Endothelial cell of umbilical vein (primary cell): ENCODE data around the gene WSB1. TPM values are rescaled to one million over a fixed set of nuclear protein-coding genes. Genes with fewer than 3 reads are reported as not detected.

Experiments
- BruUV-seq: library from RNA; stranded (reverse); fragments of 400-500 nt; replicated peaks from 2 replicates; lab custom pipeline; 2021; lab: Mats Ljungman, UMichigan
- CTCF ChIA-PET: fragments of 300-600, 350-600 bp; sonication (Branson Sonifier 250); formaldehyde crosslinking; loops from one replicate; lab custom pipeline; 2021; ENCODE audit warnings: antibody characterized with exemption, inconsistent platforms; lab: Charles Lee
- POLR2A ChIA-PET: fragments of 300-600, 350-600 bp; sonication (Branson Sonifier 250); formaldehyde crosslinking; loops from one replicate; lab custom pipeline; 2021; ENCODE audit warnings: antibody characterized with exemption, inconsistent platforms; lab: Charles Lee
- DNase-seq: peaks from one replicate; pipeline ENCODE4 v3.0.0-alpha.2; 2011; ENCODE audit warnings: low read depth, low spot score
- FAIRE-seq: peaks from 2 replicates; lab custom pipeline; 2011; peaks lifted over from hg19 to GRCh38; lab: Jason Lieb, UNC
- H2AFZ ChIP-seq: 2 replicates; pipeline ENCODE4 v1.6.0; 2012; ENCODE audit warnings: low read depth, low read length, control low read depth, inconsistent platforms
- H3K27ac ChIP-seq: 2 replicates; pipeline ENCODE4 v1.5.1; 2011; ENCODE audit warnings: low read depth, mild to moderate bottlenecking, control low read depth, low read length, moderate library complexity; ENCODE audit not compliant: insufficient read depth
- H3K27me3 ChIP-seq, 2 experiments: 2 replicates each; pipeline versions ENCODE4 v1.6.0 to v1.6.1; 2011; ENCODE audit warnings: low read length in 2 of 2, mixed read lengths in 1 of 2; ENCODE audit not compliant: control insufficient read depth in 2 of 2, insufficient read depth in 2 of 2
- H3K36me3 ChIP-seq, 2 experiments: 2 replicates in 1 of 2; 3 replicates in 1 of 2; pipeline ENCODE4 v1.5.1; 2011; ENCODE audit warnings: low read length in 2 of 2, mild to moderate bottlenecking in 1 of 2, moderate library complexity in 1 of 2; ENCODE audit not compliant: control insufficient read depth in 2 of 2, insufficient read depth in 2 of 2; ENCODE audit errors: extremely low read depth in 1 of 2
- H3K4me1 ChIP-seq: 3 replicates; pipeline ENCODE4 v1.5.1; 2011; ENCODE audit warnings: mild to moderate bottlenecking, low read length; ENCODE audit not compliant: control insufficient read depth, insufficient read depth; ENCODE audit errors: extremely low read depth
- H3K4me2 ChIP-seq: 2 replicates; pipeline ENCODE4 v1.6.1; 2011; ENCODE audit warnings: low read length, control low read depth, mixed read lengths; ENCODE audit not compliant: insufficient read depth
- H3K4me3 ChIP-seq, 3 experiments: fragments of 200-600 bp in 1 of 3; sonication (generic), shearing (Covaris generic) in 1 of 3; replicated peaks in 1 of 3; 2 replicates each; pipeline ENCODE4 v1.5.1; 2011 to 2016; ENCODE audit warnings: control low read depth in 3 of 3, low read length in 3 of 3, mild to moderate bottlenecking in 2 of 3, inconsistent platforms in 1 of 3, low read depth in 1 of 3, moderate library complexity in 1 of 3; ENCODE audit not compliant: insufficient read depth in 1 of 3
- H3K79me2 ChIP-seq: 2 replicates; pipeline ENCODE4 v1.6.0; 2012; ENCODE audit warnings: low read length, inconsistent platforms; ENCODE audit not compliant: control insufficient read depth, insufficient read depth
- H3K9ac ChIP-seq: replicated peaks from 2 replicates; pipeline ENCODE3; 2011; ENCODE audit warnings: low read length, control low read depth; ENCODE audit not compliant: insufficient read depth; ENCODE audit errors: extremely low read depth
- H3K9me1 ChIP-seq: replicated peaks from 3 replicates; pipeline ENCODE4 v1.6.0; 2011; ENCODE audit warnings: mild to moderate bottlenecking, low read length; ENCODE audit not compliant: control insufficient read depth, insufficient read depth; ENCODE audit errors: extremely low read depth
- H3K9me3 ChIP-seq: replicated peaks from 2 replicates; pipeline ENCODE4 v1.5.1; 2012; ENCODE audit warnings: low read length, inconsistent platforms; ENCODE audit not compliant: control insufficient read depth, insufficient read depth
- H4K20me1 ChIP-seq: replicated peaks from 2 replicates; pipeline ENCODE3; 2011; ENCODE audit warnings: mild to moderate bottlenecking, low read length; ENCODE audit not compliant: control insufficient read depth, insufficient read depth; ENCODE audit errors: extremely low read depth
- EZH2 ChIP-seq: IDR thresholded peaks from 2 replicates; pipeline ENCODE4 v1.6.1; 2012; ENCODE audit warnings: borderline replicate concordance, low read depth, mild to moderate bottlenecking, moderate library complexity, low read length, inconsistent platforms; ENCODE audit not compliant: severe bottlenecking
- FOS ChIP-seq: IDR thresholded peaks from 2 replicates; pipeline ENCODE4 v1.6.1; 2011; ENCODE audit warnings: mild to moderate bottlenecking, low read length, moderate library complexity, borderline replicate concordance; ENCODE audit not compliant: insufficient read depth
- GATA2 ChIP-seq: IDR thresholded peaks from 2 replicates; pipeline ENCODE4 v1.7.0; 2011; ENCODE audit warnings: low read depth, mild to moderate bottlenecking, moderate library complexity, mixed read lengths, low read length; ENCODE audit not compliant: insufficient read length, insufficient read depth
- JUN ChIP-seq: IDR thresholded peaks from 2 replicates; pipeline ENCODE4 v1.6.1; 2011; ENCODE audit warnings: borderline replicate concordance, low read depth; ENCODE audit not compliant: insufficient read length, insufficient read depth
- MYC ChIP-seq: IDR thresholded peaks from one replicate; pipeline ENCODE4 v1.6.1; 2011; ENCODE audit warnings: mild to moderate bottlenecking, low read depth, low read length
- POLR2A ChIP-seq: IDR thresholded peaks from 2 replicates; pipeline ENCODE4 v1.6.1; 2012; ENCODE audit warnings: low read depth, mild to moderate bottlenecking, control low read depth, low read length
- POLR2AphosphoS5 ChIP-seq: IDR thresholded peaks from 2 replicates; pipeline ENCODE4 v1.6.1; 2012; ENCODE audit warnings: low read depth, mild to moderate bottlenecking, control low read depth, low read length, moderate library complexity; ENCODE audit not compliant: insufficient read depth
- dilution Hi-C: fragments of 300-500 bp; cut with MboI; formaldehyde crosslinking; loops from one replicate; pipeline ENCODE4 v1.15.0; 2019; ENCODE audit warnings: low sequenced_read_pairs; ENCODE audit not compliant: extremely low pct_ligation_motif_present
- intact Hi-C: fragments of 100-400 bp; cut with micrococcal nuclease; formaldehyde crosslinking; loops from one replicate; pipeline ENCODE4 v1.10.0; 2022
- polyA plus RNA-seq, 4 experiments: library from polyadenylated mRNA; depleted of rRNA in 3 of 4; stranded (reverse) in 3 of 4; unstranded in 1 of 4; fragments of >200 nt; gene quantifications; 2 replicates each; pipeline versions ENCODE4 v1.2.1 to v1.2.3, GENCODE V29; 2011 to 2012; ENCODE audit warnings: missing spikeins in 1 of 4
- total RNA-seq: library from RNA; stranded (reverse); gene quantifications from 2 replicates; pipeline ENCODE4 v1.2.3, GENCODE V29; 2021
- TF ChIP-seq, protein P1 (sequence below), 2 donors: IDR thresholded peaks; 1 replicate in 1 of 2; 2 replicates in 1 of 2; pipeline ENCODE4 v1.5.1; 2011; ENCODE audit warnings: low read length in 2 of 2, mild to moderate bottlenecking in 2 of 2, moderate library complexity in 2 of 2, control low read depth in 1 of 2, inconsistent platforms in 1 of 2, low read depth in 1 of 2; ENCODE audit not compliant: insufficient read depth in 1 of 2; ENCODE audit errors: extremely low read depth in 1 of 2
- TF ChIP-seq, protein P2 (sequence below): IDR thresholded peaks from 2 replicates; pipeline ENCODE4 v1.6.1; 2011; ENCODE audit not compliant: insufficient read depth, insufficient read length

The WSB1 gene
- total and polyA plus RNA-seq, 2 donors (not counting 3 experiments of a cell fraction or from before 2014, with no cell fraction given) = 471 to 736 TPM

DNA sequence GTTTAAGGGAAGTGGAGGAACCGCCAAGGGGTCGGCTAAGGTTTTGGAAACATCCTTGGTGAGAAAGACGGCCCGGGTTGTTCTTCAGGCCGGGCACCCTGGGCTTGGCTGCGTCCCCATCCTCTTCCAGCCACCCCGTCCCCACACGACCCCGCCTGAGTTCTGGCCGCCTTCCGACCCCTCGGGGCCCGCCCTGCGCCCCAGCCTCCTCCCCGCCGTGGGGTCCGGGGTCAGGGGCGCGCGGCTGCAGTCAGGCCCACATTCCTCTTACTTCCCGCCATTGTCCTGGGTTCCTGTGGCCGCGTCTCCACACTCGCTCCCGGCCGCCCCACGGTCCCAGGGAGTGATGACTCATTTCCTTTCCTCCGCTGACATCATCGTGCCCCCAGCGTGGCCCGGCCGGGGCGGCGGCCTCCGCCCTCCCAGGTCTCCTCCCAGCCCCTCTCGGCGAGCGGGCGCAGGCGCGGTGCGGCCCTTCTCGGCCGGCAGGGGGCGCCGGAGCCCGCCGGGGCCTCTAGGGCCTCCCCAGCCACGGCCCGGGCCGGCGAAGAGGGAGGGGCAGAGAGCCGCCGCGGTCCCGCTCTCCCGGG lies 59.6 kb downstream of the WSB1 start:
- BruUV-seq = no TSS peak
- dilution Hi-C loops = no loop called here
- H3K9ac ChIP-seq = peak overlapping the region; percentile 78

More for the DNA sequence above, 59.6 kb downstream of the WSB1 start:
- H3K4me2 ChIP-seq = peak overlapping the region; percentile 15
- peaks cover 40% of the 10 kb centered on the region for H3K4me1 ChIP-seq
- peak overlapping the region in 1 of 3 experiments; percentile 20 for H3K4me3 ChIP-seq
- no peaks in the 10 kb centered on the region for H3K36me3 ChIP-seq
- H3K79me2 ChIP-seq = no peaks in the 10 kb centered on the region
- H3K9me1 ChIP-seq = no peaks in the 10 kb centered on the region
- DNase-seq = peak; percentile 97
- POLR2A ChIA-PET = interaction anchor here (1.5 kb wide), 1 partner anchor 60 kb away, joined by 3 read pairs; the partner anchor contains the start of gene WSB1
- peak overlapping the region; percentile 23 for H2AFZ ChIP-seq
- FAIRE-seq = peak; percentile 96
- H3K9me3 ChIP-seq = no peaks in the 10 kb centered on the region
- no peaks in the 10 kb centered on the region for H4K20me1 ChIP-seq
- no peaks in the 10 kb centered on the region for H3K27me3 ChIP-seq
- intact Hi-C loops = loop anchor here (1.0 to 5.0 kb wide), 10 partner anchors 20 to 299 kb away; partner anchors contain the start of gene WSB1
- CTCF ChIA-PET = interaction anchor here (0.5 to 4.7 kb wide), 27 partner anchors 10 to 279 kb away, joined by 3 to 73 read pairs (median 5); partner anchors contain the start of gene KSR1
- TF ChIP-seq MYC = peak; percentile 64
- peak; percentile 98 for TF ChIP-seq FOS
- TF ChIP-seq POLR2AphosphoS5 = peak; percentile 98
- TF ChIP-seq EZH2 = no peak
- TF ChIP-seq, protein P1, sequence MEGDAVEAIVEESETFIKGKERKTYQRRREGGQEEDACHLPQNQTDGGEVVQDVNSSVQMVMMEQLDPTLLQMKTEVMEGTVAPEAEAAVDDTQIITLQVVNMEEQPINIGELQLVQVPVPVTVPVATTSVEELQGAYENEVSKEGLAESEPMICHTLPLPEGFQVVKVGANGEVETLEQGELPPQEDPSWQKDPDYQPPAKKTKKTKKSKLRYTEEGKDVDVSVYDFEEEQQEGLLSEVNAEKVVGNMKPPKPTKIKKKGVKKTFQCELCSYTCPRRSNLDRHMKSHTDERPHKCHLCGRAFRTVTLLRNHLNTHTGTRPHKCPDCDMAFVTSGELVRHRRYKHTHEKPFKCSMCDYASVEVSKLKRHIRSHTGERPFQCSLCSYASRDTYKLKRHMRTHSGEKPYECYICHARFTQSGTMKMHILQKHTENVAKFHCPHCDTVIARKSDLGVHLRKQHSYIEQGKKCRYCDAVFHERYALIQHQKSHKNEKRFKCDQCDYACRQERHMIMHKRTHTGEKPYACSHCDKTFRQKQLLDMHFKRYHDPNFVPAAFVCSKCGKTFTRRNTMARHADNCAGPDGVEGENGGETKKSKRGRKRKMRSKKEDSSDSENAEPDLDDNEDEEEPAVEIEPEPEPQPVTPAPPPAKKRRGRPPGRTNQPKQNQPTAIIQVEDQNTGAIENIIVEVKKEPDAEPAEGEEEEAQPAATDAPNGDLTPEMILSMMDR (IDR thresholded peaks at IDR 0.05; ENCODE audit: extremely low read depth in 1 of 2, insufficient read depth in 1 of 2, low read depth in 1 of 2, low read length in 2 of 2) = peak; percentile 61 to 99
- TF ChIP-seq JUN = peak; percentile 98
- TF ChIP-seq GATA2 = peak; percentile 56
- TF ChIP-seq, protein P2, sequence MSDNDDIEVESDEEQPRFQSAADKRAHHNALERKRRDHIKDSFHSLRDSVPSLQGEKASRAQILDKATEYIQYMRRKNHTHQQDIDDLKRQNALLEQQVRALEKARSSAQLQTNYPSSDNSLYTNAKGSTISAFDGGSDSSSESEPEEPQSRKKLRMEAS = peak; percentile 35
- TF ChIP-seq POLR2A = peak; percentile 47
- peak overlapping the region; percentile 99 for H3K27ac ChIP-seq
